Esophagus (tissue), 2 donors: ENCODE measurements around the gene NFE2. TPM values are rescaled to one million over a fixed set of nuclear protein-coding genes. Genes with fewer than 3 reads are reported as not detected.
A peak's percentile ranks its signal among the peaks of the same experiment; 100 is the strongest.

ENCODE experiments used
- H3K27ac ChIP-seq, 2 donors: one replicate each; pipeline ENCODE4 v1.5.1; 2013; ENCODE audit warnings: low read depth in 2 of 2, mild to moderate bottlenecking in 2 of 2, inconsistent platforms in 1 of 2, low read length in 1 of 2, moderate library complexity in 1 of 2
- H3K27me3 ChIP-seq, 2 donors: one replicate each; pipeline ENCODE4 v1.6.1; 2013; ENCODE audit warnings: low read length in 2 of 2, control low read depth in 1 of 2, mild to moderate bottlenecking in 1 of 2; ENCODE audit not compliant: insufficient read depth in 2 of 2, control insufficient read depth in 1 of 2
- H3K36me3 ChIP-seq, 2 donors: one replicate each; pipeline ENCODE4 v1.6.1; 2013; ENCODE audit warnings: low read length in 1 of 2; ENCODE audit not compliant: control insufficient read depth in 2 of 2, insufficient read depth in 2 of 2
- H3K4me1 ChIP-seq, 2 donors: one replicate each; pipeline ENCODE4 v1.6.1; 2013; ENCODE audit warnings: low read length in 1 of 2; ENCODE audit not compliant: control insufficient read depth in 2 of 2, insufficient read depth in 2 of 2
- H3K4me3 ChIP-seq, 2 donors: one replicate each; pipeline ENCODE4 v1.5.1; 2013; ENCODE audit warnings: low read length in 2 of 2, mild to moderate bottlenecking in 2 of 2, low read depth in 1 of 2, moderate library complexity in 1 of 2
- H3K9me3 ChIP-seq, 2 donors: one replicate each; pipeline ENCODE4 v1.6.1; 2013; ENCODE audit warnings: mild to moderate bottlenecking in 2 of 2, low read depth in 1 of 2, low read length in 1 of 2, moderate library complexity in 1 of 2; ENCODE audit not compliant: control insufficient read depth in 2 of 2, insufficient read depth in 1 of 2
- WGBS, 2 donors: extraction: QIAGEN DNeasy Blood & Tissue Kit; methylation state at CpG; one replicate each; pipeline ENCODE4 v1.1.7; 2013; 5-methylcytosine and 5-hydroxymethylcytosine counted together
- polyA plus RNA-seq, 2 donors: library from polyadenylated mRNA; stranded (reverse); fragments of 200-250 nt; gene quantifications; one replicate each; pipeline ENCODE4 v1.2.3, GENCODE V29; 2013
- donor health status: healthy with polysubstance abuse.
- donor health status: Bipolar disorder and iron deficiency.

NFE2 gene
- polyA plus RNA-seq, 2 donors, result 0.08 to 0.09 TPM

DNA sequence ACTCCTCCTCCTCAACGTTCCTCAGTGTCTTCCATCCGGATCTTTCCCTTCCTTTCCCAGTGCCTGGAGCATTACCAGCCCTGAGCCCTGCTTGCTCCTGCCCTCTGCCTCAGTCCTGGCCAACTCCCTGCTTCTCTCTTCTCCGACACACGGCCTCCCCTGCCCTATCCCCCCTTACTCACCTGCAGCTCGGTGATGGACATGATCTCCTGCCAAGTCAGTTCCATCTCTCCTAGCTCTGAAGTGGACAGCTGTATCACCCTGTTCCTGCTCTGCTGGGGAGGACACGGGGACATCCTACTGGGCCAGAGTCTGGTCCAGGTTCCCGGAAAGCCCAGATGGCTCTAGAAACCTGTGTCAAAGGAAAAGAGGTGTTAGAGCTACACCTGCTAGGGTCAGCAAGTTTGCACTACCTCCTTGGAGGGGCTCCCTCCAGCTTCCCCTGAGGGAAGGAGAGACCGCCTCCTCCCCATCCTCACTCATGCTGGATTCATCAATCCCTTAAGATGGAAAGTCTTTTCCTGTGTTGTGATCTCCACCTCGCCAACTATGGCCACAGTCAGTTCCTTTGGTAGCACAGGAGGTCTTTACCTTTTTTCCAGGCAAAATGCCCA lies 5.8 kb downstream of the NFE2 start:
- Histone ChIP-seq H3K9me3 (no peaks in the 10 kb centered on the region), H3K36me3 (no peaks in the 10 kb centered on the region), H3K4me3 (no peak overlapping the region), H3K27me3 (no peaks in the 10 kb centered on the region), H3K4me1 (no peaks in the 10 kb centered on the region), H3K27ac (no peak overlapping the region)
- WGBS, 2 donors, result 77 to 93% methylated on average over 7 to 9 of the region's 9 CpGs

DNA sequence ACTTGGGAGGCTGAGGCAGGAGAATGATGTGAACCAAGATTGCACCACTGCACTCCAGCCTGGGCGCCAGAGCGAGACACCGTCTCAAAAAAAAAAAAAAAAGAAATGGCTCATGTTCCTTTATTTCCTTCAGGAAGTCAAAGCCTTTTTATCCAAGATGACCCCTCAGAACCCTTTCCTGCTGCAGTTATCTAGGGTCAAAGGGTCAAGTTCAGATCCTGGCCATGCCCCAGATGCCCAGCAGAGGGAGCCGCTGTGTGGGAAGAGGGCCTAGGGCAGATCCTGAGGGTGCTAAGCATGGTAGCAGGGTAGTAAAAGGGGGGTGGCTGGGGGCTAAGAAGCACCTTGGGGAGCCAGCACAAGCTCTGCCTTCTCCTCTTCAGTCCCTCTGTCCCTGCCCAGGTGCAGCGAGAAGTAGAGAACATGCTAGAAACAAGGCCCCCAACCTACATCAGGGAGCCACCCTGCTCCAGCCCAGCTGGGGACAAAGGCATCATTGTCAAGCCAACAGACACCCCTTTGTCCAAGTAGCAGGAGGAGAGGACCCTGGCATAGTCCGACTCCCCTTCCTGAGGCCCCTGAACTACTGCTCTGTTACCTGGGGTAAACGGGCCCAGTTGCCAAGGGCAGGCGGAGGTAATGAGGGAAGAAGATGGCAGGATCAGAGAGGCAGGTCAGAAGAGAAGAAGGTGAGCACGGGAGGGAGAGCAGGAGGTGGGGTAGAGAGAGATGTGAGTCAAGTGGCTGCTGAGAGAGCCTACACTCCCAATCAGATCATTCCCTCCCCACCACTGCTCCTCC lies 6.5 kb downstream of the NFE2 start:
- Histone ChIP-seq H3K27ac (no peak overlapping the region), H3K27me3 (no peaks in the 10 kb centered on the region), H3K9me3 (no peaks in the 10 kb centered on the region), H3K36me3 (no peaks in the 10 kb centered on the region), H3K4me3 (no peak overlapping the region), H3K4me1 (no peaks in the 10 kb centered on the region)
- 58 to 70% methylated on average over 9 of the region's 9 CpGs for WGBS, 2 donors

DNA sequence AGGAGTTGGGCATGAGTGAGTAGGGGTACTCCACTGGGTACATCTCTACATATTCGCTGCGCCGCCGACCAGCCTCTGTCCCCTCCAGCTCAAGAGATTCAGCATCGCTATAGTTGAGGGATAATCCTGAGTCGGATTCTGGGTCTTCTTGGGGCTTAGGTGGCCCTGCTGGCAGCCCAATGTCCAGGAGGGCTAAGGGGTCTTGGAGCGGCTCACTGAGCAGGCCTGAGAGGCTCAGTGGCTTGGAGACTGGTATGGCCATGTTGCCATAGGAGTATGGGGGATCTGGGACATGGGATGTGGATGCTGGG lies 7.9 kb downstream of the NFE2 start:
- H3K4me3 ChIP-seq, result no peak overlapping the region
- no peaks in the 10 kb centered on the region for H3K4me1 ChIP-seq
- no peaks in the 10 kb centered on the region for H3K9me3 ChIP-seq
- no peaks in the 10 kb centered on the region for H3K36me3 ChIP-seq
- H3K27me3 ChIP-seq, result no peaks in the 10 kb centered on the region
- 96 to 97% methylated on average over 7 of the region's 7 CpGs for WGBS, 2 donors
- no peak overlapping the region for H3K27ac ChIP-seq

DNA sequence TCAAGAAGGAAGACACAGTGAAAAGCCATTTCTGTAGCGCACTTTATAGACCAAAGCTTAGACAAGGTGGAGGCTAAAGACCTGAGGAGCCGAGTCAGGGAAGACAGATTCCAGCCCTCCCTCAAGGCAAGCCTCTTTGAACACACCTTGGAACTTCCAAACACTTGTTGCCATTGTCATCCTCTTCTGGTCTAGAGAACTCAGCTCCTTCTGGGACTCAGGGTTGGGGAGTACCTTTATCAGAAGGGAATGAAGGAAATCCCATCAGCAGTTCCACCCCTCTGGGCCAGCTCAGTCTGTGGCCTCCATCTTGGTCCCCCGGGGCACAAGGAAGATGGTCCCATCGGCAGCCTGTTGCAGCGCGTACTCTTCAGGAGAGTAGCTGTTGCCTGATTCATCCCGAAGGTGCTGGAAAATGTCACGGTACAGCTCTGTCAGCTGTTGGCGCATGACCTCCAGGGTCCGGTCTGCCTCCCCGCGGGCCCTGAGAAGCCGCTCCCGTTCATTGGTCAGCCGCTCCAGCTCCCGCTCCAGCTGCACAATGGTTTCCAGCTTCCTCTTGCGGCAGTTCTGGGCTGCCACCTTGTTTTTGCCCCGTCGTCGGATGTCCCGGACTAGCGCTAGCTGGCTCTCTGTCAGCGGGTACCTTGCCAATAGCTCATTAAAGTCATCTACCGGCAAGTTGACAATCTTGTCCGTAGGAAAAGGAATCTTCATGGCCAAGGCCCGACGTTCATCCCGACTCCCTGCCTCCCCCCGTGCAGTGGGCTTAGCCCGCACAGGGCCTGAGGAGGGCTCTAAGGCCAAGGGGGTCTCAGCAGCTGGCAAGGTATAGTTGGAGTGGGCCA lies 8.5 kb downstream of the NFE2 start:
- peaks cover 0 to 3% of the 10 kb centered on the region in 2 donors for H3K36me3 ChIP-seq
- 90 to 92% methylated on average over 30 of the region's 30 CpGs for WGBS, 2 donors

DNA sequence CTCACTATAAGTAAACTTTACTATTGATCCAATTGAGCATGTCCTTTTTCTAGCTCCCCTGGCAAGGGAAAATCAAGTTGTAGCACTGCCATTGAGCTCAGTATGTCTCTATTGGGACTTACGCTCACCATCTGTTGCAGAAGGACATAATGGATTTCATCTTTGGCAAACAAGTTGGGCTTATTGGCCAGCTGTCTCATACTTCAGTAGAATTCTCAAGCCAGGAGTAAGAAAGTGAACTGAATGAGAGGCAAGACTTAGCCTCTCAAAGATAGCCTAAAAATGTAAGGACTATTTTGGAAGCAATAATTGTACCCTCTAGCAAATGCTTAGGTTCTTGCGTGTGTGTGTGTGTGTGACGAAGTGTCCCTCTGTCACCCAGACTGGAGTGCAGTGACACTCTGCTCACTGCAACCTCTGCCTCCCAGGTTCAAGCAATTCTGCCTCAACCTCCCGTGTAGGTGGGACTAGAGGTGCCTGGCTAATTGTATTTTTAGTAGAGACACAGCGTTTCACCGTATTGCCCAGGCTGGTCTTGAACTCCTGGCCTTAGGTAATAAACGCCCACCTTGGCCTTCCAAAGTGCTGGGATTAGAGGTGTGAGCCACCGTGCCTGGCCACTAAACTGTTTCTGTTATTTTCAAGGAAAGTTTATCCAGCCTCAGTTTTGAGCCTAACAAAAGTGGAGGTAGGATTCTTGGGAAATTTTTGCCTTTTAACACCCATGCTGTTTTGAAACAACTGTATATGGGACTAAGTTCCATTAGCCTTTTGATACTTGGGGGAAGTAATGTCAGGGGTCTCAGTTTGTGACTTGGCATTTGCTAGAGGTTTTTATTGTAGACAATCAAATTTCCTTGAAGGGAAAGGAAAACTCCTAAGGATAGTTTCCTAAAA lies 13.3 kb downstream of the NFE2 start:
- no peak overlapping the region for H3K4me3 ChIP-seq
- peaks cover 0 to 2% of the 10 kb centered on the region in 2 donors for H3K4me1 ChIP-seq
- 59% methylated on average over 8 of the region's 8 CpGs for WGBS, 2 donors
- peaks cover 3 to 17% of the 10 kb centered on the region in 2 donors for H3K36me3 ChIP-seq
- no peak overlapping the region for H3K27ac ChIP-seq
- no peaks in the 10 kb centered on the region for H3K9me3 ChIP-seq
- H3K27me3 ChIP-seq, result no peaks in the 10 kb centered on the region

More for the DNA sequence above, 8.5 kb downstream of the NFE2 start:
- no peak overlapping the region for H3K4me3 ChIP-seq
- H3K4me1 ChIP-seq, result no peaks in the 10 kb centered on the region
- H3K27me3 ChIP-seq, result no peaks in the 10 kb centered on the region
- no peaks in the 10 kb centered on the region for H3K9me3 ChIP-seq
- H3K27ac ChIP-seq, result no peak overlapping the region

DNA sequence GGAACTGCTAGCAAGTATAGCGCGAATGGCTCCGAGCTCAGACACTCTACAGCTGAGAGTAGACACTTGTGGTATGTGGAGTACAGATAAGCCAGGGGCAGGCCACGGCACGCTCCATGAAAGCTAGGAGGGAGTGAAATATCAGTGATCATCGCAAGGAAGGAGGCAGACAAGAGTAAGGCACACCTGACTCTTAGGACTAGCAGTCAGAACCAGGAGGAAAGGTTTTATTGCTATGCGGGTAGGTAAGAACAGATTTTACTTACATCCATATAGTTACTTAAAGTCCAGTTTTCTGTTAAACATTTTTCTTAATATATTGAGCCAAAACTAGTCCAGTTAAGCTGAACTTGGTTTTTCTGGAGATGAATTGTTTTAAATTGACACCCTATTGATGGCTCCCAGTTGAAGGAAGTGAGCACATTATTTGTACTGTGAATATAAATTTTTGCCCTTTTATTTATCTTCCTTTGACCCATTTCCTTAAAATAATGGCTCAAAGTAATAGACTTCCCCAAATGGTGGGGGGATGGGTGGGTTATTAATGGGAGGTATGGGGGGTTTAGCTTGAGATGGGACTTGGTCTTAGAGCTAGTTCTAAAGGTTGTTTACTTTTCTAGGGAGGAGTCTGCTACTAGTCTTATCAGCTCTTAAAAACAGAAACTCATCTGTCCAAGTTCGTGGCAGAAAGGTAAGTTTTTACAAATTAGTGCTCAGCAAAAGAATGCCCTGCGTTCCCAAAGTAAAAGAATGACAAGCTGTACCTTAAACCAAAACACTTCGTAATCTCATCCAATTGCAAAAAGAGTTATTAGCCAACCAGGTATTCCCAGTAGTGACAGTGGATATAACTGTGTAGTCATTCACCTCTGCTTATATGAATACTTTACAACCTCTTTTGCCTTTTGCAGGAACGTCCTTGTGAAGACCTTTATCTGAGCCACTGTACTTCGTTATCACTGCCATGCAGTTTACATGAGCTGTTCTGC lies 14.5 kb downstream of the NFE2 start:
- WGBS, 2 donors, result 50 to 53% methylated on average over 12 of the region's 12 CpGs
- Histone ChIP-seq H3K9me3 (no peaks in the 10 kb centered on the region), H3K4me3 (no peak overlapping the region), H3K36me3 (peaks cover 3 to 17% of the 10 kb centered on the region in 2 donors), H3K27me3 (no peaks in the 10 kb centered on the region), H3K4me1 (peaks cover 0 to 2% of the 10 kb centered on the region in 2 donors), H3K27ac (peak overlapping the region; percentile 4 to 64)

DNA sequence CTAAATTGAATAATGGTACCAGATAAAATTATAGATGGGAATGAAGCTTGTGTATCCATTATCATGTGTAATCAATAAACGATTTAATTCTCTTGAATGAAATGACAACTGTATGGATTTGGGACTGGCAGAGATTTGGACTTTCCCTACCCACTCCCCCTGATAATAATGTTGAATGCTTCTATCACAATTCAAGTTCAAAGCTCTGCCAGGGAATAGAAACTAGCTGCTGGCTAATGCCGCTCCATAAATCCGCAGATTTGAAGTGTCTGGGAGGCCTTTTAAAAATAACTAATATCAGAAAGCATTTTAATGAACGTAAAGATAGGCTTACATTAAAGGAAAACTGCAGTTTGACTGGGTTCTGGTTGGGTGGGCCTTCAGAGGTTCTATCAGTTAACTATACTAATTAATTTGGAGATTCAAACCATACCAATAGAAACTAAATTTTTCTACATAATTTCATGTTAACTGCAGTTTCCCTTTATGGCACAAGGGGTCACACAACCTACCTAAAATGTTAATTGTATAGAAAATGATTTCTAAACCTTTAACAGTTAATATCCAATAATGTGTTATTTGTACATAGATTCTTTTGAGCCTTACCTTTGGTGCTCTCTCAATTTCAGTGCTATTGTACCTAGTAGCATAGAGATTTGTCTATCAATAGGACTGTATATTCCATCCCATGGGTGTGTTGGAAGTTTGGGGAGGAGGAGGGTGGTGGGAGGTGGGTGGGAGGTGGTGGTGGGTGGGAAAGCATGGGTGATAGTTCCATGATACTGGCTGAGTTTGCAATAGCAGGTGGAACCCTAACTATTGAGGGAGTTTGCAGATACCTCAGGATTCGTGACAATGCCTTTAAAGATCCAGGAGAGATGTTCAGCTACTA lies 15.4 kb downstream of the NFE2 start:
- peak overlapping the region; percentile 4 to 64 for H3K27ac ChIP-seq
- peaks cover 0 to 2% of the 10 kb centered on the region in 2 donors for H3K4me1 ChIP-seq
- no peaks in the 10 kb centered on the region for H3K9me3 ChIP-seq
- 39 to 40% methylated on average over 5 of the region's 5 CpGs for WGBS, 2 donors
- H3K36me3 ChIP-seq, result peaks cover 3 to 17% of the 10 kb centered on the region in 2 donors
- peak overlapping the region in 1 of 2 donors; percentile 39 for H3K4me3 ChIP-seq
- no peaks in the 10 kb centered on the region for H3K27me3 ChIP-seq
